ENCODE measurements around the gene MYCN.

Gene MYCN

DNA sequence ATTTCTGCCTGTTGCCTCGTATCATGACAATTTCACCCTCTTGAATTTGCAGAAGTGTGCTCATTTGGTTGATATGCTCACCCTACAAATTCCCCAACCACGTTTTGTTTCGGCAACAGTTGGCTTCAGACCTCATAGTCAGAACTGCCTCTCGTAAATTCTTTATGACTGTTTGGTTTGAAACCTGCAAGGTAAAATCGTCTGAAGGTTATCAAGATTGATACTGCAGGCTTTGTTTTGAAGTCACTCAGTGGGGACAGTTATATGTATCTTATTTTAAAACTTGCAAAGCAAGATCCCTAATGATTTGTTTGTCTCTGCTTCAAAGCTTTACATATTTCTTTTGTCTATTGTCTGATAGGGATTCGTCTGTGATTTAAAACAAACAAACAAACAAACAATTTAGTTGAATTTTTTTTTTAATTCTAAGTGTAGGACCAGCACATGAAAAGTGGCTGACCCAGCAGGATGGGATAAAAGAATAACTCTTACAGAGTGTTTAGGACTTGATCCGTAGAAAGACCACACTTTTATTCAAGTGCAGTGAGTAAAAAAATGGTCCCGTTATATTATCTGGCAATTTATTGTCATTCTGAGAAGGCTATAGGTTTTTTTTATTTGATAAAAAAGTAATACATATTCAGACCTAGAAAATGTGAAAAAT, 45.7 kb upstream of the MYCN start:
- TF ChIP-seq, protein P1, sequence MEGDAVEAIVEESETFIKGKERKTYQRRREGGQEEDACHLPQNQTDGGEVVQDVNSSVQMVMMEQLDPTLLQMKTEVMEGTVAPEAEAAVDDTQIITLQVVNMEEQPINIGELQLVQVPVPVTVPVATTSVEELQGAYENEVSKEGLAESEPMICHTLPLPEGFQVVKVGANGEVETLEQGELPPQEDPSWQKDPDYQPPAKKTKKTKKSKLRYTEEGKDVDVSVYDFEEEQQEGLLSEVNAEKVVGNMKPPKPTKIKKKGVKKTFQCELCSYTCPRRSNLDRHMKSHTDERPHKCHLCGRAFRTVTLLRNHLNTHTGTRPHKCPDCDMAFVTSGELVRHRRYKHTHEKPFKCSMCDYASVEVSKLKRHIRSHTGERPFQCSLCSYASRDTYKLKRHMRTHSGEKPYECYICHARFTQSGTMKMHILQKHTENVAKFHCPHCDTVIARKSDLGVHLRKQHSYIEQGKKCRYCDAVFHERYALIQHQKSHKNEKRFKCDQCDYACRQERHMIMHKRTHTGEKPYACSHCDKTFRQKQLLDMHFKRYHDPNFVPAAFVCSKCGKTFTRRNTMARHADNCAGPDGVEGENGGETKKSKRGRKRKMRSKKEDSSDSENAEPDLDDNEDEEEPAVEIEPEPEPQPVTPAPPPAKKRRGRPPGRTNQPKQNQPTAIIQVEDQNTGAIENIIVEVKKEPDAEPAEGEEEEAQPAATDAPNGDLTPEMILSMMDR (IDR thresholded peaks at IDR 0.05; ENCODE audit: control insufficient read depth, extremely low read depth, insufficient read depth), result no peak

GRCh38 chr2:15895615-15896469, 44.5 kb upstream of the MYCN start:
- TF ChIP-seq, protein P1 (IDR thresholded peaks at IDR 0.05; ENCODE audit: control insufficient read depth, extremely low read depth, insufficient read depth), result no peak
- no peak overlapping the region for H3K4me3 ChIP-seq (ENCODE audit: low read depth, low read length)
- no peak for DNase-seq (ENCODE audit: low read depth)

More for the DNA sequence above, 45.7 kb upstream of the MYCN start:
- H3K4me3 ChIP-seq (ENCODE audit: low read depth, low read length), result no peak overlapping the region
- DNase-seq (ENCODE audit: low read depth), result peak; percentile 69

DNA sequence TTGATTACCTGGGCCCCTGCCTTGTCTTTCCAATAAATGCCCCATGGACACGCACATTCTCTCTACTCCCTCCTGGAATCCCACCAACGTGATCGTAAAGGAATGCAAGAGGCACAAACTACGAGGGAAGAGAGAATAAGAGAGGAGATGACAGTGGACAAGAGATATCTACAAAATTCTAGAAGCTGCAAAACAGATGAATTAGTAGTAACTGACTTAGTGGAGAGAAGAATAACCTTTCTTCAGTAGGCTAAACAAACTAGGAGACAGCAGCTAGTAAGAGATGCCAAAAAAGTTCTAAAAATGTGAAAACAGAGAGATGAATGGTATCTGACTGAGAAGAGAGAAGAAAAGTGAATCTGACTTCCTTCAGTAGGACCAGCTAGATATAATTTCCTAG, 43.5 kb upstream of the MYCN start:
- H3K4me3 ChIP-seq (ENCODE audit: low read depth, low read length), result no peak overlapping the region
- TF ChIP-seq, protein P1 (IDR thresholded peaks at IDR 0.05; ENCODE audit: control insufficient read depth, extremely low read depth, insufficient read depth), result no peak
- no peak for DNase-seq (ENCODE audit: low read depth)

DNA sequence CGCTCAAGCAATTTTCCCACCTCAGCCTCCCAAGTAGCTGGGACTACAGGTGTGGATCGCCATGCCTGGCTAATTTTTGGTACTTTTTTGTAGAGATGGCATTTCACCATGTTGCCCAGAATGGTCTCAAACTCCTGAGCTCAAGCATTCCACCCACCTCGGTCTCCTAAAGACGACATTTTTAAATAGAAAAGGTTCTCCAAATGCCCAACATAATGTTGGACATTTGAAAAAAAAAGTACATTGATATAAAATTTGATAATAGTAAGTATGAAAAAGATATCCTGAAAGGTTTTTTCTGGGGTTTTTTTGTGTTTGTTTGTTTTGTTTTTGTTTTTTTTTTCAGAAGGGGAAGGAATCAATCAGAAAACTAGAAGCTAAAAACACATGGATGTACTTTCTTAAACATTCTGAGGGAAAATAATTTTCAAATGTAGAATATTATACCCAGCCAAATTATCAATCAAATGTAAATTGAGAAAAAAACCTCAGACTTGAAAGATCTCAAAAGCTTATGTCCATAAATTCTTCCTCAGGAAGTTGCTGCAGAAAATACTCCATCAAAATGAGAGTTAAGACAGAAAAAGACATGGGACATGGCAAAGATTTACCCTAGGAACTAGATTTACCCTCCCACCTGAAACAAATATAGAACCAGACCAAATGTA, 42.8 kb upstream of the MYCN start:
- no peak overlapping the region for H3K4me3 ChIP-seq (ENCODE audit: low read depth, low read length)
- TF ChIP-seq, protein P1 (IDR thresholded peaks at IDR 0.05; ENCODE audit: control insufficient read depth, extremely low read depth, insufficient read depth), result no peak
- DNase-seq (ENCODE audit: low read depth), result no peak

- H3K4me3 ChIP-seq (ENCODE audit: low read depth, low read length), result no peak overlapping the region
- no peak for DNase-seq (ENCODE audit: low read depth)
- TF ChIP-seq, protein P1 (IDR thresholded peaks at IDR 0.05; ENCODE audit: control insufficient read depth, extremely low read depth, insufficient read depth), result no peak
These were observed 41.1 kb upstream of the MYCN start for GRCh38 chr2:15899327-15899612.

- no peak for DNase-seq (ENCODE audit: low read depth)
- TF ChIP-seq, protein P1 (IDR thresholded peaks at IDR 0.05; ENCODE audit: control insufficient read depth, extremely low read depth, insufficient read depth), result no peak
- H3K4me3 ChIP-seq (ENCODE audit: low read depth, low read length), result no peak overlapping the region
These were observed 40.4 kb upstream of the MYCN start for GRCh38 chr2:15899751-15900493.

Data from LNCaP clone FGC (cell line).